Neural progenitor cell (in vitro differentiated cells): ENCODE data around the gene KIF25.

Experiments used
- CTCF ChIP-seq: fragments of 200-600 bp; sonication (generic); IDR thresholded peaks from 2 replicates; pipeline ENCODE4 v1.5.1; 2017; ENCODE audit warnings: antibody characterized with exemption, mild to moderate bottlenecking
- EZH2 ChIP-seq: fragments of 200-600 bp; sonication (generic); IDR thresholded peaks from 2 replicates; pipeline ENCODE4 v1.6.1; 2017; ENCODE audit warnings: antibody characterized with exemption, mild to moderate bottlenecking, moderate library complexity

DNA sequence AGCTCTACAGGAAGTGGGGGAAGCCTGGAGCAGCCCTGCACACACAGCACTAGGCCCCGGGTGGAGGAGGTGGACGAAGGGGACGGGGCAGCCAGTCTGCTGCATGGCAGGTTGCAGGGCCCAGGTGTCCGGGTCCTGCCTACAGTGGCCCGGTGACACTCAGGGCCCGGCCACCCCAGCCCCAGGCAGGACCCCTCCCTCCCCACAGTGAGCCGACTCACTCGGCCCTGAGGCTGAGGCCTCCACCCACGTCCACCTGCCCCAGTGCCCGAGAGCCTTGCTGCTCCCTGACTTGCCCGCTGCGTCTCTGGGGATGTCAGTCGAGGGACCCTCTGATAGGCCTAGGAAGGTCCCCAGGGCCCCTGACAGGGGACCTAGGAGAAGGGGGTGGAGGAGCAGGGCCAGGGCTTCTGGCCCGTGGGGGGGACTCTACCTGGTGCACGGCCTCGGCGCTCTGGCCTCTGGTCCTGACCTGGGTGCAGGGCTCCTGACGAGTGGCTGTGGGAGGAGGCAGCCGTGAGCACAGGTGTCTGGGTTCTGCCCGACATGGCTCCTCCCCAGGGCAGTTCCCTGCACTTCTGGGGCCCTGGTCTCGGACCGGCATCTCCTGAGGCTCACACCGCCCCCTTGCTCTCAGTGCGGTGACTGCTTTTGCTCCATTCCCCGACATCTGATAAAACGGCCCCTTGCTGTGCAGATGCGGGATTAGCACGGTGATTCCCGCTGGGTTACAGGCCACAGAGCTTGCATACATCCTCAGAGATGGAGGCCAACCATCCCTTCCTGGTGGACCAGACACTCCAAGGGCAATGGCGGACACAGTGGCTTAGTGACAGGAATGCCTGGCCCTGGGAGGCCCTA lies 61.5 kb downstream of the KIF25 start:
- TF ChIP-seq CTCF (peak; percentile 18), EZH2 (no peak)
